SK-N-SH (cell line): ENCODE data around the gene ARHGAP26. TPM values are rescaled to one million over a fixed set of nuclear protein-coding genes. Genes with fewer than 3 reads are reported as not detected.

ENCODE experiments used
- CTCF ChIA-PET: fragments of 300-600, 350-600 bp; formaldehyde crosslinking; extraction: SDS; loops from one replicate; lab custom pipeline; 2021; lab: Yijun Ruan, JAX
- POLR2A ChIA-PET: fragments of 350-600 bp; sonication (Branson Sonifier 250); formaldehyde crosslinking; extraction: SDS; loops from one replicate; lab custom pipeline; 2020; ENCODE audit warnings: antibody characterized with exemption, inconsistent platforms; lab: Yijun Ruan, JAX
- DNase-seq: peaks from one replicate; pipeline ENCODE4 v3.0.0; 2012
- H2AFZ ChIP-seq: fragments of 200-600 bp; sonication (generic); 2 replicates; pipeline ENCODE4 v1.8.1; 2016; ENCODE audit warnings: antibody characterized with exemption, mild to moderate bottlenecking, low read depth
- H3F3A ChIP-seq: fragments of 200-600 bp; sonication (generic); replicated peaks from 2 replicates; pipeline ENCODE3; 2016; ENCODE audit warnings: antibody characterized with exemption, mild to moderate bottlenecking; ENCODE audit not compliant: insufficient read depth
- H3K27ac ChIP-seq, 2 experiments: fragments of 200-500 bp in 1 of 2; fragments of 200-600 bp in 1 of 2; sonication (Bioruptor generic) in 1 of 2; sonication (generic), shearing (Covaris generic) in 1 of 2; 2 replicates each; pipeline versions ENCODE4 v1.5.1 to v1.6.1; 2014 to 2016; ENCODE audit warnings: low read depth in 2 of 2, inconsistent platforms in 1 of 2, low read length in 1 of 2, mild to moderate bottlenecking in 1 of 2, mixed read lengths in 1 of 2
- H3K27me3 ChIP-seq: fragments of 200-600 bp; sonication (generic), shearing (Covaris generic); 2 replicates; pipeline ENCODE4 v1.6.1; 2016; ENCODE audit warnings: mixed run types; ENCODE audit not compliant: insufficient read depth
- H3K36me3 ChIP-seq, 2 experiments: fragments of 200-500 bp in 1 of 2; fragments of 200-600 bp in 1 of 2; sonication (Bioruptor generic) in 1 of 2; sonication (generic) in 1 of 2; replicated peaks in 1 of 2; 2 replicates each; pipeline versions ENCODE3 to v1.5.1; 2014 to 2016; ENCODE audit warnings: low read length in 1 of 2, mild to moderate bottlenecking in 1 of 2; ENCODE audit not compliant: insufficient read depth in 2 of 2, control insufficient read depth in 1 of 2
- H3K4me1 ChIP-seq, 2 experiments: fragments of 200-500 bp in 1 of 2; fragments of 200-600 bp in 1 of 2; sonication (Bioruptor generic) in 1 of 2; sonication (generic), shearing (Covaris generic) in 1 of 2; 2 replicates each; pipeline versions ENCODE4 v1.5.1 to v1.6.1; 2014 to 2016; ENCODE audit warnings: low read depth in 1 of 2, low read length in 1 of 2, mixed run types in 1 of 2; ENCODE audit not compliant: insufficient read depth in 2 of 2, control insufficient read depth in 1 of 2
- H3K4me2 ChIP-seq: fragments of 200-600 bp; sonication (generic), shearing (Covaris generic); 2 replicates; pipeline ENCODE4 v1.6.1; 2017; ENCODE audit warnings: mixed run types
- H3K4me3 ChIP-seq, 2 experiments: fragments of 200-500 bp in 1 of 2; fragments of 200-600 bp in 1 of 2; sonication (Bioruptor generic) in 1 of 2; sonication (generic), shearing (Covaris generic) in 1 of 2; 2 replicates each; pipeline versions ENCODE4 v1.5.1 to v1.8.1; 2014 to 2016; ENCODE audit warnings: low read depth in 2 of 2, inconsistent platforms in 1 of 2, low read length in 1 of 2, mild to moderate bottlenecking in 1 of 2, mixed read lengths in 1 of 2, moderate library complexity in 1 of 2
- H3K79me2 ChIP-seq: fragments of 200-600 bp; sonication (generic); 2 replicates; pipeline ENCODE4 v1.8.1; 2017; ENCODE audit warnings: mild to moderate bottlenecking; ENCODE audit not compliant: insufficient read depth
- H3K9ac ChIP-seq: fragments of 200-600 bp; sonication (generic); 2 replicates; pipeline ENCODE4 v1.6.1; 2017; ENCODE audit warnings: mixed run types
- H3K9me2 ChIP-seq: fragments of 200-600 bp; sonication (generic); 2 replicates; pipeline ENCODE4 v1.6.1; 2017; ENCODE audit warnings: mixed run types
- H3K9me3 ChIP-seq: fragments of 200-600 bp; sonication (generic); 2 replicates; pipeline ENCODE4 v1.6.1; 2017; ENCODE audit warnings: mixed run types, mild to moderate bottlenecking, moderate library complexity
- H4K20me1 ChIP-seq: fragments of 200-600 bp; sonication (generic); 2 replicates; pipeline ENCODE4 v1.6.1; 2017; ENCODE audit warnings: mild to moderate bottlenecking, mixed run types; ENCODE audit not compliant: insufficient read depth
- CHD2 ChIP-seq: fragments of 150-350 bp; IDR thresholded peaks from 2 replicates; pipeline ENCODE4 v1.6.1; 2018; ENCODE audit warnings: low read length; ENCODE audit not compliant: partially characterized antibody
- CTCF ChIP-seq: fragments of 200-600 bp; sonication (generic); IDR thresholded peaks from 2 replicates; pipeline ENCODE4 v1.6.1; 2017; ENCODE audit warnings: antibody characterized with exemption, mild to moderate bottlenecking, moderate library complexity
- ELF1 ChIP-seq: IDR thresholded peaks from 2 replicates; pipeline ENCODE4 v1.4.0; 2012
- FOXJ3 ChIP-seq: sonication (generic); formaldehyde crosslinking; IDR thresholded peaks from 2 replicates; pipeline ENCODE4 v1.5.1; 2020; ENCODE audit warnings: mild to moderate bottlenecking, missing genetic modification reagents
- FOXM1 ChIP-seq: IDR thresholded peaks from 2 replicates; pipeline ENCODE4 v1.4.0; 2012; ENCODE audit warnings: low read depth, mild to moderate bottlenecking
- JUND ChIP-seq: IDR thresholded peaks from 2 replicates; pipeline ENCODE4 v1.4.0; 2012
- MAX ChIP-seq: IDR thresholded peaks from 2 replicates; pipeline ENCODE4 v1.4.0; 2012; ENCODE audit warnings: low read depth
- MXI1 ChIP-seq: IDR thresholded peaks from 2 replicates; pipeline ENCODE4 v1.6.1; 2012; ENCODE audit warnings: mild to moderate bottlenecking, low read depth, low read length, improper control_type of control experiment
- NFIC ChIP-seq: IDR thresholded peaks from 2 replicates; pipeline ENCODE4 v1.4.0; 2012; ENCODE audit warnings: borderline replicate concordance
- PBX3 ChIP-seq: IDR thresholded peaks from 2 replicates; pipeline ENCODE4; 2012
- RAD21 ChIP-seq: IDR thresholded peaks from 2 replicates; pipeline ENCODE4 v1.6.1; 2012; ENCODE audit warnings: mild to moderate bottlenecking, low read length
- RFX5 ChIP-seq: IDR thresholded peaks from 2 replicates; pipeline ENCODE4 v1.6.1; 2012; ENCODE audit warnings: mild to moderate bottlenecking, improper control_type of control experiment, low read length
- RXRA ChIP-seq: IDR thresholded peaks from 2 replicates; pipeline ENCODE4 v1.4.0; 2012; ENCODE audit warnings: low read depth, mild to moderate bottlenecking, borderline replicate concordance
- TAF1 ChIP-seq: IDR thresholded peaks from 2 replicates; pipeline ENCODE4 v1.6.1; 2012; ENCODE audit warnings: low read depth, mild to moderate bottlenecking, low read length, moderate library complexity, borderline replicate concordance
- USF2 ChIP-seq: fragments of 150-350 bp; IDR thresholded peaks from 2 replicates; pipeline ENCODE4 v1.6.1; 2017; ENCODE audit warnings: antibody characterized with exemption, low read length, low read depth, borderline replicate concordance
- WGBS: methylation state at CpG from one replicate; pipeline ENCODE4 v1.1.6; 2017; ENCODE audit warnings: low lambda C conversion rate; 5-methylcytosine and 5-hydroxymethylcytosine counted together
- polyA plus RNA-seq, 3 experiments: library from polyadenylated mRNA; depleted of rRNA; stranded (reverse); fragments of >200 nt; gene quantifications; 2 replicates each; pipeline ENCODE4 v1.2.3, GENCODE V29; 2012

ARHGAP26 gene
- polyA plus RNA-seq, 1 of the 3 experiments (the other 2 are of a cell fraction), result 6.1 TPM

- H3K4me3 ChIP-seq, result no peak overlapping the region
- H4K20me1 ChIP-seq, result no peaks in the 10 kb centered on the region
- ChIA-PET POLR2A (no interaction called here), CTCF (interaction anchor here (1.0 to 1.4 kb wide), 2 partner anchors 39 to 78 kb away, joined by 3 to 6 read pairs; no protein-coding TSS in a partner anchor)
- H3K4me2 ChIP-seq, result no peak overlapping the region
- no peaks in the 10 kb centered on the region for H3K9me3 ChIP-seq
- peaks cover 0 to 32% of the 10 kb centered on the region in 2 experiments; a peak in 2 of 4 replicates for H3K4me1 ChIP-seq
- no peak for TF ChIP-seq FOXJ3
- no peak for TF ChIP-seq ELF1
- no peak for TF ChIP-seq MAX
- TF ChIP-seq NFIC, result no peak
- no peak for TF ChIP-seq CTCF
- no peak for TF ChIP-seq PBX3
- no peak for TF ChIP-seq TAF1
- no peak for TF ChIP-seq USF2
- TF ChIP-seq JUND, result no peak
- no peaks in the 10 kb centered on the region for H3K36me3 ChIP-seq
- no peak overlapping the region for H3K9ac ChIP-seq
- no peaks in the 10 kb centered on the region for H3K79me2 ChIP-seq
- H3K9me2 ChIP-seq, result no peaks in the 10 kb centered on the region
- no peak overlapping the region for H2AFZ ChIP-seq
- no peaks in the 10 kb centered on the region for H3K27me3 ChIP-seq
- peaks cover 6% of the 10 kb centered on the region for H3F3A ChIP-seq
- WGBS, result 81% methylated on average over 3 of the region's 3 CpGs
- DNase-seq, result no peak
- no peak overlapping the region for H3K27ac ChIP-seq
These were observed 79.3 kb downstream of the ARHGAP26 start for GRCh38 chr5:142849466-142849865.

GRCh38 chr5:142849880-142850279 lies 79.7 kb downstream of the ARHGAP26 start:
- no peak for DNase-seq
- H3K9ac ChIP-seq, result no peak overlapping the region
- H3K4me3 ChIP-seq, result no peak overlapping the region
- WGBS, result 95% methylated on average over 3 of the region's 3 CpGs
- no peaks in the 10 kb centered on the region for H3K9me3 ChIP-seq
- H3K36me3 ChIP-seq, result no peaks in the 10 kb centered on the region
- H3K27ac ChIP-seq, result no peak overlapping the region
- H3K9me2 ChIP-seq, result no peaks in the 10 kb centered on the region
- TF ChIP-seq RAD21 (no peak), PBX3 (no peak), FOXM1 (no peak), RXRA (no peak), CHD2 (no peak), RFX5 (no peak), MXI1 (no peak)
- H3K4me2 ChIP-seq, result no peak overlapping the region
- H3F3A ChIP-seq, result peaks cover 6% of the 10 kb centered on the region
- no peaks in the 10 kb centered on the region for H3K27me3 ChIP-seq
- CTCF ChIA-PET, result interaction anchor here (1.0 to 1.2 kb wide), 2 partner anchors 79 to 132 kb away, joined by 3 read pairs; partner anchors contain the start of gene ARHGAP26
- H2AFZ ChIP-seq, result no peak overlapping the region
- POLR2A ChIA-PET, result no interaction called here
- H3K4me1 ChIP-seq, result peaks cover 0 to 30% of the 10 kb centered on the region in 2 experiments; a peak in 2 of 4 replicates
- H3K79me2 ChIP-seq, result no peaks in the 10 kb centered on the region
- H4K20me1 ChIP-seq, result no peaks in the 10 kb centered on the region
